Measurements from ENCODE around the gene TOR1B.

GRCh38 chr9:129786481-129786880 lies 16.5 kb upstream of the TOR1B start:
- TF ChIP-seq POLR2A (IDR thresholded peaks at IDR 0.05) (no peak), POLR2AphosphoS5 (IDR thresholded peaks at IDR 0.05) (no peak)

Data from gastroesophageal sphincter (tissue), 2 donors.